ENCODE measurements around the gene CD209. TPM values are rescaled to one million over a fixed set of nuclear protein-coding genes. Genes with fewer than 3 reads are reported as not detected.

CD209 gene
- total and polyA plus RNA-seq, 9 of the 15 experiments (the other 6 are each of a cell fraction or from before 2014, with no cell fraction given), result 0.01 TPM; not detected in 8

- H3K27me3 ChIP-seq (ENCODE audit: control insufficient read depth in 2 of 2, insufficient read depth in 2 of 2, low read length in 2 of 2), result peaks cover 10 to 46% of the 10 kb centered on the region in 2 experiments; a peak in 4 of 5 replicates
- H3K9me3 ChIP-seq (replicated peaks; ENCODE audit: control insufficient read depth, insufficient read depth, low read depth, low read length), result no peaks in the 10 kb centered on the region
- H3K36me3 ChIP-seq (ENCODE audit: control insufficient read depth, insufficient read depth, low read length), result no peaks in the 10 kb centered on the region
- 2% methylated on average over 8 of the region's 9 CpGs for WGBS (ENCODE audit: insufficient coverage, low coverage, missing lambda C conversion rate)
- TF ChIP-seq CHCHD3 (CRISPR knock-in tag; IDR thresholded peaks at IDR 0.05) (no peak), ZBTB17 (CRISPR knock-in tag; IDR thresholded peaks at IDR 0.05) (no peak), TFAM (CRISPR knock-in tag; conservative IDR thresholded peaks at IDR 0.05) (no peak), RBM22 (IDR thresholded peaks at IDR 0.05; ENCODE audit: low read depth, low read length, poor library complexity, severe bottlenecking) (no peak), UBTF (IDR thresholded peaks at IDR 0.05; ENCODE audit: borderline replicate concordance in 1 of 2, low read depth in 2 of 2, low read length in 2 of 2) (no peak), SNIP1 (IDR thresholded peaks at IDR 0.05; ENCODE audit: low read depth) (no peak), ZNF436 (CRISPR knock-in tag; IDR thresholded peaks at IDR 0.05) (no peak), HEY1 (CRISPR knock-in tag; IDR thresholded peaks at IDR 0.05; ENCODE audit: borderline replicate concordance) (no peak)
- H3K27ac ChIP-seq (ENCODE audit: extremely low read depth, low read depth, low read length), result no peak within 1 kb of the TSS
- no peak within 1 kb of the TSS for H2AFZ ChIP-seq (ENCODE audit: low read depth, low read length)
- H3K4me1 ChIP-seq (replicated peaks in 1 of 2; ENCODE audit: control insufficient read depth in 2 of 2, insufficient read depth in 2 of 2, low read length in 2 of 2), result peaks cover 0 to 20% of the 10 kb centered on the region in 2 experiments; a peak in 2 of 5 replicates
- H3K4me3 ChIP-seq, result no peak within 1 kb of the TSS
- intact Hi-C loops (cut with micrococcal nuclease) (no loop called here), in situ Hi-C loops (cut with MboI) (no loop called here)
- ATAC-seq (no peak), FAIRE-seq (no peak), DNase-seq (ENCODE audit: extremely low read depth in 1 of 4, low spot score in 3 of 4) (no peak)
- ChIA-PET CTCF (ENCODE audit: low intra/inter-chr PET ratio) (no interaction called here), POLR2A (interaction anchor here (0.7 kb wide), 1 partner anchor 9 kb away, joined by 3 read pairs; no protein-coding TSS in a partner anchor)
- H3K79me2 ChIP-seq (ENCODE audit: control insufficient read depth, insufficient read depth, low read length), result no peaks in the 10 kb centered on the region
- H3K9me1 ChIP-seq (ENCODE audit: control insufficient read depth, insufficient read depth, low read length), result no peaks in the 10 kb centered on the region
- no peak within 1 kb of the TSS for H3K9ac ChIP-seq (ENCODE audit: insufficient read depth in 1 of 2, low read depth in 2 of 2, low read length in 2 of 2)
- 0 out of 2 replicates have a peak, but pooled peaks cover 3% of the 10 kb centered on the region for H4K20me1 ChIP-seq (replicated peaks; ENCODE audit: control insufficient read depth, insufficient read depth, low read length)
- no peak within 1 kb of the TSS for H3K4me2 ChIP-seq (ENCODE audit: insufficient read depth, low read length)
- BruUV-seq (replicated peaks), result no TSS peak
These were observed 15.3 kb downstream of the CD209 start, which contains the start of gene CLEC4G for GRCh38 chr19:7732045-7732444. Gene CLEC4G, minus strand, starts transcription at chr19:7732110. Its CDS starts 8 bp downstream, at chr19:7732102.

Data from K562 (cell line).